ENCODE data around the gene RAC3. TPM values are rescaled to one million over a fixed set of nuclear protein-coding genes. Genes with fewer than 3 reads are reported as not detected.

The RAC3 gene
- total RNA-seq, 1 donor = 9.1 TPM

DNA sequence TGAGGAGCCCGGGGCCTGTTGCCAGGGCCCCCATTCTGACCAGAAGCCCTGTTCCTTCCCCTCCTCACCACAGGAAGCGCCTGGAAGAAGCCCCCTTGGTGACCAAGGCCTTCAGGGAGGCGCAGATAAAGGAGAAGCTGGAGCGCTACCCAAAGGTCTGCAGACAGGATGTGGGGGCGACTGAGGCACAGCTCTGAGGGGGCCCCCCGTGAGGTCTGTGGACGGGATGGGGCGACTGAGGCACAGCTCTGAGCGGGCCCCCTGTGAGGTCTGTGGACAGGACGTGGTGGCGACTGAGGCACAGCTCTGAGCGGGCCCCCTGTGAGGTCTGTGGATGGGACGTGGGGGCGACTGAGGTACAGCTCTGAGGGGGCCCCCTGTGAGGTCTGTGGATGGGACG is 22.1 kb upstream of the RAC3 start:
- TF ChIP-seq, protein P1, sequence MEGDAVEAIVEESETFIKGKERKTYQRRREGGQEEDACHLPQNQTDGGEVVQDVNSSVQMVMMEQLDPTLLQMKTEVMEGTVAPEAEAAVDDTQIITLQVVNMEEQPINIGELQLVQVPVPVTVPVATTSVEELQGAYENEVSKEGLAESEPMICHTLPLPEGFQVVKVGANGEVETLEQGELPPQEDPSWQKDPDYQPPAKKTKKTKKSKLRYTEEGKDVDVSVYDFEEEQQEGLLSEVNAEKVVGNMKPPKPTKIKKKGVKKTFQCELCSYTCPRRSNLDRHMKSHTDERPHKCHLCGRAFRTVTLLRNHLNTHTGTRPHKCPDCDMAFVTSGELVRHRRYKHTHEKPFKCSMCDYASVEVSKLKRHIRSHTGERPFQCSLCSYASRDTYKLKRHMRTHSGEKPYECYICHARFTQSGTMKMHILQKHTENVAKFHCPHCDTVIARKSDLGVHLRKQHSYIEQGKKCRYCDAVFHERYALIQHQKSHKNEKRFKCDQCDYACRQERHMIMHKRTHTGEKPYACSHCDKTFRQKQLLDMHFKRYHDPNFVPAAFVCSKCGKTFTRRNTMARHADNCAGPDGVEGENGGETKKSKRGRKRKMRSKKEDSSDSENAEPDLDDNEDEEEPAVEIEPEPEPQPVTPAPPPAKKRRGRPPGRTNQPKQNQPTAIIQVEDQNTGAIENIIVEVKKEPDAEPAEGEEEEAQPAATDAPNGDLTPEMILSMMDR (IDR thresholded peaks at IDR 0.05; ENCODE audit: insufficient read depth, low read depth, low read length) = no peak
- H3K4me3 ChIP-seq (ENCODE audit: low read depth, low read length) = no peak overlapping the region
- no peak for DNase-seq (ENCODE audit: low read depth)

DNA sequence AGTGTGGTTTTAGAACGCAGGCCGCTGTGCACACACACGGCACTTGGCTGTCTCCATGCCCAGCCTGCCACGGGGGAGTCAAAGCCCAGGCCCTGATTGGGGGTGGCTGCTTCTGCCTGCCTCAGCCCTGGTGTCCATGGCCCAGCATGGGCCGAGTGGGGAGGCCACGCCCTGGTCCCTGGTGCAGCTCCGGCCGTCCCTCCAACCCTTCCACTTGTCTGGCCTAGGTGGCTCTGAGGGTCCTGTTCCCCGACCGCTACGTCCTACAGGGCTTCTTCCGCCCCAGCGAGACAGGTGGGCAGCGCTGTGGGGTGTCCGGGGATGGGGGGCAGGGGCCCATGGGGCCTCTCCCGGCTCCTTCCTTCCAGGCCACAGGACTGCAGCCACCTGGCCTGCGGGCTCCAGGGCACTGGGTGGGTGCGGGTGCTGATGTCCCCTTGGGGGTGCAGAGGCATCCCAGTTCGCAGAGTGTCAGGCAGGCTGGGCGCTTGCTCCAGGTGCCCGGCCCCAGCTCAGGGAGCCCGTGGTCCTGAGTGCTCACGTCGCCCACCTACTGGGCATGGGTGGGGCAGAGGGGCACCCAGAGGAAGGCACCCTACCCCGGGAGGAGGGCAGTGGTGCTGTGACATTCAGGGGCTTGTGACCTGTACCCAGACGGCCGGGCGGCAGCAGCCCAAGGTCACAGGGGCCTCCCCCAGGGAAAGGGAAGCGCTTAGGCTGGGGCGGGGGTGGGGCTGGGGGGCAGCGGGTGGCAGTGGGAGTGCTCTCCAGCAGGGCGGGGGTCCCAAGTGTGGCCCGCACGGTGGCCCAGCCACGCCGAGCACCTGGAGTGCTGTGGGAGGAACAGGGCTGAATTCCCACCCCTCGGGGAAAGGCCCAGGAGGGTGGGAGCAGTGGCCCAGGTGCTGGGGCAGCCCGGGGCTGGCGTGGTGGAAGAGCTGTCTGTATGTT is 20.6 kb upstream of the RAC3 start:
- H3K4me3 ChIP-seq (ENCODE audit: low read depth, low read length) = no peak overlapping the region
- DNase-seq (ENCODE audit: low read depth) = no peak
- TF ChIP-seq, protein P1 (IDR thresholded peaks at IDR 0.05; ENCODE audit: insufficient read depth, low read depth, low read length) = no peak

DNA sequence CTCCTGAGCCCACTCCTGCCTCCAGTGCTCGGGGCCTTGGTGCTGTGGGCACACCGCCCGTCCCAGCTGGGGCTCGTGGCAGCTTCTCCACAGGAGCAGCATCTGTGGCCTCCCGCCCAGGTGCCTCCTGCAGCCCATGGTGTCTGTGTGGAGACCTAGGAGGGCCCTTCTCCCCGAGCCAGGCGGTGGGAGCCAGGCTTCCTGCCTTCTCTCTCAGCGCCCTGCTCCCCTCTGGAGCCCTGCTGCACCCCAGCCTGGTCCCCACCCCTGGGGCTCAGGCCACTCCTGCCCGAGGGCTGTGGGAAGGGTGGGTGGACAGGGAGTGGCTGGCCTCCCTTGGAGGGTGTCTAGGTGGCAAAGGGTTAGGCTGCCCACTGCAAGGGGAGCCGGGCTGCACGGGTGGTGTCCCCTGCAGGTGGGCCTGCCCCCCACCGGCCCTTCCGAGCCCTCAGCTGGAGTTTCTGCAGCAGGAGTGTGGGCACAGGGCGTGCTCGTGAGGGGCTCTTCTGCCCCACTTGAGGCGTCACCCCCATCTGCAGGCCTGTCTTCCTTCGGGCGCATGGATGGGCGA is 19.8 kb upstream of the RAC3 start:
- TF ChIP-seq, protein P1 (IDR thresholded peaks at IDR 0.05; ENCODE audit: insufficient read depth, low read depth, low read length) = no peak
- DNase-seq (ENCODE audit: low read depth) = no peak
- no peak overlapping the region for H3K4me3 ChIP-seq (ENCODE audit: low read depth, low read length)

DNA sequence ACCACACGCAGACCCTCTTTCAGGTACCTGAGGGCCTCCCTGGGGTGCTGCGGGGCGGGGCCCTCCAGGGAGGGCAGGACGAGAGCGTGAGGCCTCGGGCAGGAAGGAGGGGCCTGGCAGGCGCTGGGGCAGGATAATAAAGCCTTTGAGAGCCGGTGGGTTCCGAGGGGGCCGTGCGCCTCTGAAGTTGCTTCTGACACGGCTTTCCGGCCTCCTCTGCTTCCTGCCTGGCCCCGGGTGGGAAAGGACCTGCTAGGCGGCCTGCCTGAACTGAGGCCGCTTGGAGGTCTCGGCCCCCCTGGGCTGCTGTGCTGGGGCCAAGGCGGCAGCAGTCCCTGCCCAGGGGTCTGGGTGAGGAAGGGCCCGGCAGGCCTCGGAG is 19.2 kb upstream of the RAC3 start:
- no peak overlapping the region for H3K4me3 ChIP-seq (ENCODE audit: low read depth, low read length)
- no peak for DNase-seq (ENCODE audit: low read depth)
- TF ChIP-seq, protein P1 (IDR thresholded peaks at IDR 0.05; ENCODE audit: insufficient read depth, low read depth, low read length) = no peak

DNA sequence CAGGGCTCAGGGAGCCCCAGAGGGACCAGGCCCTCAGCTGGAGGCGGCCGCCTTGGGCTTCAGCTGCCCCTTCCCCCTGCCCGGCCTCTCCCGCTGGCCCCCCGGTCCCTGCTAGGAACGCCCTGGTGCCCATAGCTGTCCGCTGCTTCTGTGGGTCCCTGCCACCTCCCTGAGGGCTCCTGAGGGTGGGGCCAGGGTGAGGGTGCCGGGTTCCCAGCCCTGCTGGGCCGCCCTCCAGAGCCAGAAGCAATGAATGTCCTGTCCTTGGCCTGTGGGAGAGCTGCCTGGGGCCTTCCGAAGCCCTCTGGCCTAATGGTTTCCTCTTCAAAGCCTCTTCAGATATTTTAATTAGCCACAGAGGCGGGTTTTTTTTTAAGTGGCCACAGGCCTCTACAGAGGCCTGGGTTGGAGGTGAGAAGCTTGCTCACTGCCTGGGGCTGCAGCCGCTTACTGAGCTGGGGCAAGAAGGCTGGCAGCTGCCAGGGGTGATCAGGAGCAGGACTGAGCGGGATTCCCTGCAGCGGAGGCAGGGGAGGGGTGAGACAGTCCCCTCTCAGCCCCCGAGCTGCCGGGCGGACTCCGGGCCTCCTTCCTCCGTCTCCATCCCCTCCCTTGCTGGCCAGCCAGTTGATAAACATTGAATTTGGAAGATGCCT is 18.7 kb upstream of the RAC3 start:
- no peak for DNase-seq (ENCODE audit: low read depth)
- no peak overlapping the region for H3K4me3 ChIP-seq (ENCODE audit: low read depth, low read length)
- TF ChIP-seq, protein P1 (IDR thresholded peaks at IDR 0.05; ENCODE audit: insufficient read depth, low read depth, low read length) = no peak

DNA sequence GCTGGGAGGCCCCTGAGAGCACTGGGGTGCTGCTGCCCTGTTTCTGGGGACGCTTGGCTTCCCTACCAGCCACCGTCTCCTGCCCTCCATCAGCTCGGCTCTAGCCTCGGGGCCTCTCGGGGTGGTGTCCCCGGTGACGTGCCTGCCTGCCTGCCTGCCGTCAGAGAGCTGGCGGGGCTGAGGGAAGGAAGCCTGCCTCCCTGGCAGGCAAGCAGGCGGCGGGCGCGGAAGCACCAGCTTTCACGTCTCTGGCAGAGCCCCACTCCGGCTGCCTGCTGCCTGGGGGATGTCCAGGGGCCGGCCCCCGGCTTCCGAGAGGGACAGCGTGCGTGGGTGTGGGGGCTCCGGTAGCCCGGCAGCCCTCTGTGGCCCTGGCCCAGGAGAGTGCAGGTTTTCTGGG is 18.1 kb upstream of the RAC3 start:
- TF ChIP-seq, protein P1 (IDR thresholded peaks at IDR 0.05; ENCODE audit: insufficient read depth, low read depth, low read length) = no peak
- no peak for DNase-seq (ENCODE audit: low read depth)

More for the DNA sequence above, 18.1 kb upstream of the RAC3 start:
- no peak overlapping the region for H3K4me3 ChIP-seq (ENCODE audit: low read depth, low read length)

Measured in fibroblast of villous mesenchyme (primary cell).